HG02642 (cell line): Measurements from ENCODE around the gene MYO18A.

Experiments used
- ATAC-seq: cut with Tn5 transposase; IDR thresholded peaks from one replicate; pipeline ENCODE4 v1.9.1; 2021; ENCODE audit warnings: mild to moderate bottlenecking; ENCODE audit not compliant: unreplicated experiment, poor library complexity

The MYO18A gene

GRCh38 chr17:29110372-29110757 lies 69.8 kb downstream of the MYO18A start:
- ATAC-seq: no peak

DNA sequence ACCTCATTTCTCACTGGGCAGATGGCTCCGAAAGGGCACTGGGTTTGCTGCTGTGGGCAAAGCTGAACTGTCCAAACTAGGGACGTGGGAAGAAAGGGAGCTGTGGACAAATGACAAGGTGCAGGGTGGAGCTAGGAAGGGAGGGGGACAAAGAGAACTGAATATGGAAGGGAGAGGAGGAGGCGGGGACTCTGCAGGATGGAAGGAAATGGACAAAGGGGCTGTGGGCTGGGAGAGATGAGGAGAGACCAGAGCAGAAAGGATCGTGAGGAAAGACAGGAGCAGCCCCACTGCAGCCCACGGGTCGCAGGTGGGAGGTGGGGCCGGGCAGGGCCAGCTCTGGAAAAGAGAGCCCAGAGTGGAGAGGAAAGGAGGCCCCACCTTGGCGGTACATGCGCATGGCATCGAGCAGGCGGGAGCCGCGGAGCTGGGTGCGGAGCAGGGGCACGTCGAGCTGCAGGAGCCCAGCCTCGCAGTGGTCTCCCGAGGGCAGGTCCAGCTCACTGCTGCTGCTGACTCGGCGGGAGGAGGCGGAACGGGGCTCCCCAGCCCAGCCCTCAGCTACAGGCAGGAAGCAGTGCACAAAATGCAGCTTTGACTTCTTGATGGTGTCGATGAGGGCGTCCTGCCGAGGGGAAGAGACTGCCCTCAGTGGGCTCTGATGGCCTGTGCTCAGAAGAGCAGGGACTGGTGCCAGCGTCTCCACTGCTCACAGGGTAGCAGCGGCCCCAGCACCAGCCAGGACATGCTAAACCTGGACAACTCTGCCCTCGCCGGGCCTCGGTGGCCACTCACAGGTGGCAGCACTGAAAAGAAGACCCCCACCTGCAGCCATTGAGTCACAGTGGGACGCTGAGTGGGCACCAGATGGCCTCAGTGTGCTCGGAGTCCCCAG lies 70.5 kb downstream of the MYO18A start:
- no peak for ATAC-seq

GRCh38 chr17:29108823-29109476 lies 71.2 kb downstream of the MYO18A start:
- ATAC-seq: no peak

GRCh38 chr17:29107933-29108822 lies 72.0 kb downstream of the MYO18A start:
- ATAC-seq: no peak

GRCh38 chr17:29107084-29107483 lies 73.1 kb downstream of the MYO18A start:
- ATAC-seq: no peak

- no peak for ATAC-seq
Observed at GRCh38 chr17:29103341-29103740, 76.9 kb downstream of the MYO18A start.

DNA sequence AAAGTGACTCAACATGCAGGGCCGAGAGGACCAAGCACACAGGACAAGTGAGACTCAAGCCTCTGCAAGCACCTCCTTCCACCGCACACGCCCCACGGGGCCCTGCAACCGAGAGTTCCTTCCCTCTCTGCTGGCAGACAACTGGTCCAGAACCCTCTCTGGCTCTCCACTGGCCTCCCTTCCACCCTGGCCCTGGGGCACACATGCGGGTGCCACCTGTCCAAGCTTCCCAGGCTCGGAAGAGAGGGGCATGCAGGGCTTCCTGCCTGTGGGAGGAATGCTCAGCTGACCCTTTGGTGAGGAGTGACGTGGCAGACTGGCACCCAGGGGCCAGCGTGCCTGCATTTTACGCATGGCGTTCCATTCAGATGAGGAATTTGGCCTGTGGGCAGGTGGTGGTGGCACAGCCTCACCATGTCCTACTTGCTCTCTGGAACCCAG lies 77.4 kb downstream of the MYO18A start:
- no peak for ATAC-seq

- no peak for ATAC-seq
Observed at GRCh38 chr17:29102046-29102445, 78.2 kb downstream of the MYO18A start.

DNA sequence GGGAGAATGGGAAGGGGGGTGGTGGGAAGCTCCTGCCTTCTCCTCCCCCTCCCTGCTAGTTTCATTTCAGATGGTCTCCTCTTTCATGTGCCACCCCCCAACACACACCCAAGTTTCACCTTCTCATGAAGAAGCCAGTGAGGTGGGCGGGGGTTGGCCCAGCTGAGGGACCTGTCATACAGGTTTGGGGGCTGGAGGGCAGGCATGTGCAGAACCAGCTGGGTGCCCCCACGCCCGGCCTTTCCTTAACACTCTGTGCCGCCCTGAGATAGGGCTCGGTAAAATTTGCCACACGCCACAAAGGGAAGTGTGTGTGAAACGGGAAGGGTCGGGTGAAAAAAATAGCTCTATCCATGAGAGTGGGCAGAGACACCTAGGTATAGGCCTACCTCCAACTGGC lies 79.9 kb downstream of the MYO18A start:
- ATAC-seq: no peak

- no peak for ATAC-seq
Observed at GRCh38 chr17:29099527-29099926, 80.7 kb downstream of the MYO18A start.

- no peak for ATAC-seq
Observed at GRCh38 chr17:29096094-29096493, 84.1 kb downstream of the MYO18A start.

DNA sequence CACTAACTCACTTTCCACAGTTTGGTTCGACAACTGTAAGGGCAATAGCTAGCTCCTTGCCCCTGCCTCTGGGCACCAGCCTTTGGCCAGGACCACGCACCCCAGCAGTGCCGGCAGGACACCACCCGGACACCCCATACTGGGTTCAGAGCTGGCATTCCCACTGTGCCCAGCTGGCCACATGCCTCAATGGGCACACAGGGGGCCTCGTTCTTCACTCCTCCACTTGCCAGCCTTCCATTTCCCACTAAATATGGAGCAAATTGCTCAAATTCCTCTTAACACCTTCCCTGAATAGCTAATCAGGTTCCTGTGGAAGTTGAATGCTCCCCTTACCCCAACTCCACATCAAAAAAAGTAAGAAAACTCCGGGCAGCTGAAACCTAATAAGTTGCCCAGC lies 84.8 kb downstream of the MYO18A start:
- no peak for ATAC-seq

DNA sequence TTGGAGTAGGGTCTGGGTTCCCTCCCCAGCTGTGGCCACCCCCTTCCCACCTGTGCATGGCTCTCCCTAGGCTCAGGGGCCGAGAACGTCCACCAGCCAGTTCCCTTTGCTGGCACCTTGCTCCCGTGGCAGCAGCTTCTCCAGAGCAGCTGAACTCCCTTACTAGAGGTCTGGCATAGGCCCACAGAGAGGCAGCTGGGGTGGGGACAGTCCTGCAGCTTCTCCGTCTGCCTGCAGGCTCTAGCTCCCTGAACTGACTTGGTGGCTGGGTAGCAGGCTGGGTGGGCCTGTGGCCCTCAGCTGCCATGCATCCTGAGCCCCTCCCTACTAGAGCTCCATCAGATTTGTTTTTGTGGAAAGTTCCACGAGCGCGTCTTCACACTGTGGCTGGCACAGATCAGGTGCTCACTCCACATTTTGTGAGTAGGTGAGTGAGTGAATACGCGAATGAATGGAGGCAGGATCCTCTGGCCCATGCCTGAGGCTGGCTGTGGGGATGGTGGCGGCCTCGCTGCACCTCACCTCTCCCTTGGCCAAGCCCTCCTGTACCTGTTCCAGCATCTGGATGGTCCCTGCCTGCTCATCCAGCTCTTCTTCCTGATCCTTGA lies 86.0 kb downstream of the MYO18A start:
- ATAC-seq: no peak

- no peak for ATAC-seq
Observed at GRCh38 chr17:29093090-29093871, 86.9 kb downstream of the MYO18A start.

- no peak for ATAC-seq
Observed at GRCh38 chr17:29091606-29092289, 88.5 kb downstream of the MYO18A start.

- no peak for ATAC-seq
Observed at GRCh38 chr17:29090750-29091605, 89.2 kb downstream of the MYO18A start.

- ATAC-seq: no peak
Observed at GRCh38 chr17:29090108-29090507, 90.1 kb downstream of the MYO18A start.

DNA sequence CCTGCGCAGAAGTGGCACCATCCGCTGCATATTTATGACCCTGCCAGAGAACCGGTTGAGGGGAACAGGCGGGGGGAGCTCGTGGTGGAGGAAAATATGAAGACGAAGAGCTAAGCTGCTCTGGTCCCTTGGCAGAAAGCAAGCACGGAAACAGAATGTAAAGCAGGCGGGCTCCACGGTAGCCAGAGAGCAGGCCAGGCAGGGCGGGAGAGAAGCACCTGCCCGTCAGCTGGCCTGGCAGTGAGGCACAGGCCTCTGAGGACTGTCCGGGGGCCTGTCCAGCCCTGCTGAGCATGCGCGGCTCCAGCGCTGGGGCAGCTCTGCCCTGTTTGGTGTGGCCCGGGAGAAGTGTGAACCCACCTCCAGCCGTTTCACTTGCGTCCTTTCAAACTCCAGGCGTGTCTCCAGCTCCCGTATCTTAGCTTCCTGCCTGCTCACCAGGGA lies 90.6 kb downstream of the MYO18A start:
- no peak for ATAC-seq
